H1 (cell line): ENCODE results near the gene TGFBI. TPM values are rescaled to one million over a fixed set of nuclear protein-coding genes. Genes with fewer than 3 reads are reported as not detected.
A peak's percentile ranks its signal among the peaks of the same experiment; 100 is the strongest.

ENCODE experiments used
- CTCF ChIA-PET: fragments of 300-600 bp; sonication (Branson Sonifier 250); formaldehyde crosslinking; loops from one replicate; lab custom pipeline; 2021; ENCODE audit not compliant: partially characterized antibody; lab: Charles Lee
- POLR2A ChIA-PET: fragments of 300-600 bp; sonication (Branson Sonifier 250); formaldehyde crosslinking; loops from one replicate; lab custom pipeline; 2021; ENCODE audit warnings: inconsistent platforms; ENCODE audit not compliant: partially characterized antibody; lab: Charles Lee
- DNase-seq, 2 experiments: peaks; one replicate each; pipeline versions ENCODE4 v3.0.0 to v3.0.0-alpha.2; 2010 to 2022; ENCODE audit warnings: low spot score in 2 of 2, low read depth in 1 of 2, mixed read lengths in 1 of 2
- FAIRE-seq: peaks from 2 replicates; lab custom pipeline; 2011; peaks lifted over from hg19 to GRCh38; lab: Jason Lieb, UNC
- H2AFZ ChIP-seq: 2 replicates; pipeline ENCODE4 v1.8.1; 2012; ENCODE audit warnings: low read length, inconsistent platforms
- H2AK5ac ChIP-seq: 2 replicates; pipeline ENCODE4 v1.6.1; 2013; ENCODE audit warnings: low read depth, low read length
- H2BK120ac ChIP-seq: replicated peaks from 2 replicates; pipeline ENCODE3; 2013; ENCODE audit warnings: low read depth, low read length, inconsistent platforms
- H2BK12ac ChIP-seq: 2 replicates; pipeline ENCODE4 v1.6.1; 2013; ENCODE audit warnings: low read depth, low read length
- H2BK15ac ChIP-seq: 2 replicates; pipeline ENCODE4 v1.6.1; 2013; ENCODE audit warnings: low read length
- H2BK20ac ChIP-seq: 2 replicates; pipeline ENCODE4 v1.6.1; 2013; ENCODE audit warnings: low read length
- H2BK5ac ChIP-seq: 2 replicates; pipeline ENCODE4 v1.6.1; 2013; ENCODE audit warnings: low read depth, low read length
- H3K14ac ChIP-seq: 2 replicates; pipeline ENCODE4 v1.6.1; 2013; ENCODE audit warnings: inconsistent platforms; ENCODE audit not compliant: insufficient read length
- H3K18ac ChIP-seq: 2 replicates; pipeline ENCODE4 v1.6.1; 2013; ENCODE audit warnings: low read length; ENCODE audit errors: extremely low read depth
- H3K23ac ChIP-seq: 2 replicates; pipeline ENCODE4 v1.6.1; 2013; ENCODE audit warnings: inconsistent platforms; ENCODE audit not compliant: insufficient read length
- H3K23me2 ChIP-seq: 2 replicates; pipeline ENCODE4 v1.6.1; 2013; ENCODE audit warnings: low read depth, low read length
- H3K27ac ChIP-seq: 2 replicates; pipeline ENCODE4 v1.6.1; 2011; ENCODE audit warnings: low read depth, low read length, inconsistent platforms
- H3K27me3 ChIP-seq, 4 experiments: replicated peaks in 1 of 4; 1 replicate in 1 of 4; 2 replicates in 3 of 4; pipeline versions ENCODE4 v1.6.1 to v1.8.1; 2011 to 2013; ENCODE audit warnings: low read length in 3 of 4, mild to moderate bottlenecking in 3 of 4, inconsistent platforms in 2 of 4, mixed read lengths in 2 of 4, moderate library complexity in 1 of 4; ENCODE audit not compliant: control insufficient read depth in 3 of 4, insufficient read depth in 3 of 4; ENCODE audit errors: extremely low read depth in 1 of 4
- H3K36me3 ChIP-seq, 4 experiments: 2 replicates each; pipeline versions ENCODE4 v1.6.1 to v1.8.1; 2011 to 2013; ENCODE audit warnings: mild to moderate bottlenecking in 4 of 4, low read length in 3 of 4, moderate library complexity in 2 of 4, control low read depth in 1 of 4, inconsistent platforms in 1 of 4; ENCODE audit not compliant: insufficient read depth in 4 of 4, control insufficient read depth in 2 of 4
- H3K4ac ChIP-seq: replicated peaks from 2 replicates; pipeline ENCODE3; 2013; ENCODE audit warnings: low read length, low read depth, mixed read lengths, inconsistent platforms; ENCODE audit not compliant: insufficient read length
- H3K4me1 ChIP-seq, 4 experiments: replicated peaks in 1 of 4; 1 replicate in 1 of 4; 2 replicates in 3 of 4; pipeline versions ENCODE4 v1.6.1 to v1.8.1; 2011 to 2013; ENCODE audit warnings: low read length in 3 of 4, inconsistent platforms in 2 of 4, mixed read lengths in 1 of 4; ENCODE audit not compliant: insufficient read depth in 4 of 4, control insufficient read depth in 3 of 4
- H3K4me2 ChIP-seq, 2 experiments: 2 replicates each; pipeline versions ENCODE4 v1.6.1 to v1.8.1; 2011 to 2013; ENCODE audit warnings: low read depth in 2 of 2, low read length in 2 of 2, control low read depth in 1 of 2, inconsistent platforms in 1 of 2, mild to moderate bottlenecking in 1 of 2; ENCODE audit not compliant: insufficient read depth in 1 of 2
- H3K4me3 ChIP-seq, 4 experiments: fragments of 200-600, 300-600 bp in 1 of 4; sonication (generic), shearing (Covaris generic), sonication (Bioruptor Twin) in 1 of 4; 2 replicates each; pipeline versions ENCODE4 v1.5.1 to v1.8.1; 2011 to 2016; ENCODE audit warnings: low read length in 4 of 4, low read depth in 3 of 4, control low read depth in 2 of 4, inconsistent platforms in 2 of 4, mild to moderate bottlenecking in 2 of 4, mixed read lengths in 1 of 4, moderate library complexity in 1 of 4; ENCODE audit not compliant: insufficient read depth in 2 of 4; ENCODE audit errors: extremely low read depth in 1 of 4
- H3K56ac ChIP-seq: replicated peaks from 2 replicates; pipeline ENCODE3; 2013; ENCODE audit warnings: low read depth, mild to moderate bottlenecking, mixed read lengths, low read length, inconsistent platforms; ENCODE audit not compliant: insufficient read length
- H3K79me1 ChIP-seq: 2 replicates; pipeline ENCODE4 v1.6.1; 2013; ENCODE audit warnings: low read depth, low read length, control low read depth
- H3K79me2 ChIP-seq, 2 experiments: 2 replicates each; pipeline versions ENCODE4 v1.6.1 to v1.8.1; 2012 to 2013; ENCODE audit warnings: low read length in 2 of 2, mild to moderate bottlenecking in 2 of 2, inconsistent platforms in 1 of 2; ENCODE audit not compliant: insufficient read depth in 2 of 2, control insufficient read depth in 1 of 2
- H3K9ac ChIP-seq, 4 experiments: replicated peaks in 1 of 4; 1 replicate in 1 of 4; 2 replicates in 3 of 4; pipeline versions ENCODE4 v1.6.1 to v1.8.1; 2011 to 2013; ENCODE audit warnings: low read depth in 3 of 4, low read length in 3 of 4, control low read depth in 2 of 4, mild to moderate bottlenecking in 2 of 4, moderate library complexity in 2 of 4, inconsistent platforms in 1 of 4; ENCODE audit errors: extremely low read depth in 1 of 4
- H3K9me3 ChIP-seq, 2 experiments: 2 replicates each; pipeline versions ENCODE4 v1.6.1 to v1.8.1; 2012 to 2013; ENCODE audit warnings: mild to moderate bottlenecking in 2 of 2, moderate library complexity in 2 of 2, control low read depth in 1 of 2, inconsistent platforms in 1 of 2, low read depth in 1 of 2, low read length in 1 of 2, mixed read lengths in 1 of 2; ENCODE audit not compliant: insufficient read depth in 2 of 2
- H4K20me1 ChIP-seq, 2 experiments: replicated peaks in 1 of 2; 2 replicates each; pipeline versions ENCODE3 to v1.8.1; 2011 to 2013; ENCODE audit warnings: inconsistent platforms in 2 of 2, low read length in 2 of 2, mild to moderate bottlenecking in 1 of 2; ENCODE audit not compliant: insufficient read depth in 2 of 2, control insufficient read depth in 1 of 2
- H4K5ac ChIP-seq: 2 replicates; pipeline ENCODE4 v1.6.1; 2013; ENCODE audit warnings: low read length, low read depth, mixed read lengths, inconsistent platforms; ENCODE audit not compliant: insufficient read length
- H4K8ac ChIP-seq: 2 replicates; pipeline ENCODE4 v1.8.0; 2013; ENCODE audit warnings: mild to moderate bottlenecking, moderate library complexity, low read length, inconsistent platforms; ENCODE audit not compliant: insufficient read depth; ENCODE audit errors: extremely low read depth
- H4K91ac ChIP-seq: replicated peaks from 2 replicates; pipeline ENCODE3; 2013; ENCODE audit warnings: low read length, mixed read lengths, inconsistent platforms; ENCODE audit not compliant: insufficient read length
- BCL11A ChIP-seq, 2 experiments: IDR thresholded peaks; one replicate each; pipeline ENCODE4 v1.6.1; 2011; ENCODE audit warnings: low read depth in 2 of 2, low read length in 2 of 2, mild to moderate bottlenecking in 2 of 2
- CHD1 ChIP-seq: IDR thresholded peaks from 2 replicates; pipeline ENCODE4 v1.6.1; 2012; ENCODE audit warnings: low read depth, low read length, improper control_type of control experiment
- E2F6 ChIP-seq: IDR thresholded peaks from 2 replicates; pipeline ENCODE4 v1.6.1; 2012; ENCODE audit warnings: inconsistent platforms
- KDM1A ChIP-seq: fragments of 200-600, 300-600 bp; sonication (generic); IDR thresholded peaks from 2 replicates; pipeline ENCODE4 v1.7.1; 2016; ENCODE audit warnings: mild to moderate bottlenecking, low read length, borderline replicate concordance
- NANOG ChIP-seq: IDR thresholded peaks from 2 replicates; pipeline ENCODE4 v1.6.1; 2011; ENCODE audit warnings: low read length, low read depth, mild to moderate bottlenecking, inconsistent platforms; ENCODE audit not compliant: insufficient read depth, poor library complexity, severe bottlenecking
- NRF1 ChIP-seq: IDR thresholded peaks from 2 replicates; pipeline ENCODE4 v1.6.1; 2011; ENCODE audit warnings: mild to moderate bottlenecking, low read depth, low read length, improper control_type of control experiment
- PHF8 ChIP-seq: fragments of 200-600 bp; sonication (generic); conservative IDR thresholded peaks from 2 replicates; pipeline ENCODE4 v1.7.1; 2012; ENCODE audit warnings: low read depth, mild to moderate bottlenecking, inconsistent platforms, low read length, moderate library complexity
- RFX5 ChIP-seq: IDR thresholded peaks from 2 replicates; pipeline ENCODE4 v1.6.1; 2011; ENCODE audit warnings: low read depth, low read length, improper control_type of control experiment, borderline replicate concordance
- SP1 ChIP-seq: IDR thresholded peaks from 2 replicates; pipeline ENCODE4 v1.6.1; 2011; ENCODE audit warnings: low read depth, low read length
- SUZ12 ChIP-seq: fragments of 200-600 bp; sonication (generic); IDR thresholded peaks from 2 replicates; pipeline ENCODE4 v1.6.1; 2012; ENCODE audit warnings: mild to moderate bottlenecking, inconsistent platforms, low read length, moderate library complexity, mixed read lengths
- TAF1 ChIP-seq: IDR thresholded peaks from 2 replicates; pipeline ENCODE4 v1.6.1; 2011; ENCODE audit warnings: mild to moderate bottlenecking, low read depth, low read length
- WGBS, 2 experiments: shearing (Covaris generic) in 1 of 2; methylation state at CpG; one replicate each; pipeline versions ENCODE4 v1.1.6 to v1.1.7; 2013 to 2015; ENCODE audit warnings: low lambda C conversion rate in 2 of 2, mixed read lengths in 2 of 2, inconsistent platforms in 1 of 2, low coverage in 1 of 2, missing lambda C conversion rate in 1 of 2; ENCODE audit not compliant: insufficient replicate concordance in 2 of 2, insufficient coverage in 1 of 2, insufficient read length in 1 of 2; ENCODE audit errors: extremely low coverage in 1 of 2, missing lambda C conversion rate in 1 of 2; 5-methylcytosine and 5-hydroxymethylcytosine counted together
- polyA plus RNA-seq, 7 experiments: library from polyadenylated mRNA; depleted of rRNA in 3 of 7; stranded (reverse) in 5 of 7; unstranded in 2 of 7; fragments of >200 nt in 5 of 7; fragments of 200-250 nt in 2 of 7; gene quantifications; 1 replicate in 5 of 7; 2 replicates in 1 of 7; 4 replicates in 1 of 7; pipeline versions ENCODE4 v1.2.1 to v1.2.3, GENCODE V29; 2011 to 2013; ENCODE audit warnings: missing spikeins in 2 of 7, mixed read lengths in 2 of 7
- total RNA-seq: library from RNA; stranded (reverse); fragmentation: NEBNext Ultra II Directional; extraction: Animal tissue kit (Norgen Biotek cat#: 25700); gene quantifications from 2 replicates; pipeline ENCODE4 v1.2.1, GENCODE V29; 2021

The TGFBI gene
- total and polyA plus RNA-seq, 2 of the 8 experiments (the other 6 are each of a cell fraction or from before 2014, with no cell fraction given): 6.0 to 8.5 TPM

GRCh38 chr5:136056771-136057335 lies 28.1 kb downstream of the TGFBI start:
- Histone ChIP-seq H4K8ac (0 out of 2 replicates have a peak overlapping the region, but pooled peaks have one; percentile 20), H3K27me3 (no peaks in the 10 kb centered on the region), H3K23ac (no peak overlapping the region), H3K4me3 (no peak overlapping the region), H3K23me2 (no peaks in the 10 kb centered on the region), H3K79me1 (no peaks in the 10 kb centered on the region), H3K27ac (no peak overlapping the region), H3K4me1 (peaks cover 0 to 7% (median 1%) of the 10 kb centered on the region in 4 experiments; a peak in 3 of 7 replicates), H3K36me3 (no peaks in the 10 kb centered on the region), H4K5ac (no peak overlapping the region), H2BK120ac (no peak overlapping the region), H3K4ac (no peak overlapping the region), H2AK5ac (no peak overlapping the region), H3K9me3 (no peaks in the 10 kb centered on the region), H2BK5ac (no peak overlapping the region), H3K18ac (no peak overlapping the region), H3K79me2 (no peaks in the 10 kb centered on the region), H2BK20ac (no peak overlapping the region), H3K14ac (no peak overlapping the region), H3K9ac (no peak overlapping the region), H2AFZ (no peak overlapping the region), H3K4me2 (no peak overlapping the region), H4K91ac (no peak overlapping the region), H2BK12ac (no peak overlapping the region), H3K56ac (no peak overlapping the region), H2BK15ac (no peak overlapping the region), H4K20me1 (no peaks in the 10 kb centered on the region)
- POLR2A ChIA-PET: no interaction called here
- DNase-seq (no peak), FAIRE-seq (no peak)
- CTCF ChIA-PET: interaction anchor here (1.0 to 5.6 kb wide), 34 partner anchors 10 to 1193 kb away, joined by 3 to 30 read pairs (median 6); partner anchors contain the start of genes CXCL14, SLC25A48 and TGFBI
- 89% methylated on average over 8 of the region's 8 CpGs; no CpG with 5 or more reads in 1 of the 2 experiments for WGBS, 2 experiments
- TF ChIP-seq E2F6 (no peak), SUZ12 (no peak), SP1 (no peak), NANOG (no peak), NRF1 (no peak), TAF1 (no peak), PHF8 (no peak), BCL11A (IDR thresholded peaks at IDR 0.05; ENCODE audit: low read depth in 2 of 2, low read length in 2 of 2) (no peak), KDM1A (no peak), RFX5 (no peak), CHD1 (no peak)
